Vagina (tissue), 2 donors: ENCODE measurements around the gene AGBL2.

Experiments
- CTCF ChIP-seq, 3 experiments: fragments of 450-650 bp in 2 of 3; fragments of 200-600 bp in 1 of 3; sonication (generic) in 1 of 3; IDR thresholded peaks; one replicate each; pipeline ENCODE4 v1.5.1; 2017 to 2019; ENCODE audit warnings: antibody characterized with exemption in 3 of 3, mild to moderate bottlenecking in 2 of 3, moderate library complexity in 2 of 3
- POLR2A ChIP-seq, 2 donors: fragments of 450-650 bp; IDR thresholded peaks; one replicate each; pipeline ENCODE4 v1.6.1; 2017; ENCODE audit warnings: antibody characterized with exemption in 2 of 2, mild to moderate bottlenecking in 2 of 2, moderate library complexity in 2 of 2

- no peak for TF ChIP-seq CTCF (IDR thresholded peaks at IDR 0.05)
- no peak for TF ChIP-seq POLR2A (IDR thresholded peaks at IDR 0.05)
Measured at GRCh38 chr11:47661245-47661644, 53.9 kb downstream of the AGBL2 start.
